ENCODE measurements around the gene KCNK7.
A peak's percentile ranks its signal among the peaks of the same experiment; 100 is the strongest.

Gene KCNK7

GRCh38 chr11:65611028-65611757 lies 15.6 kb upstream of the KCNK7 start:
- no peak for DNase-seq
- no peak for ATAC-seq

- ATAC-seq = no peak
- no peak for DNase-seq
Measured at GRCh38 chr11:65610404-65610803, 14.8 kb upstream of the KCNK7 start.

GRCh38 chr11:65609665-65610064 lies 14.1 kb upstream of the KCNK7 start:
- DNase-seq = no peak
- ATAC-seq = no peak

- ATAC-seq (no peak), DNase-seq (no peak)
Measured at GRCh38 chr11:65609229-65609628, 13.6 kb upstream of the KCNK7 start.

- ATAC-seq = no peak
Measured at GRCh38 chr11:65607614-65608426, 12.2 kb upstream of the KCNK7 start.

GRCh38 chr11:65606876-65607613 lies 11.4 kb upstream of the KCNK7 start:
- DNase-seq (peak; percentile 37), ATAC-seq (peak; percentile 40)

More at GRCh38 chr11:65607614-65608426, 12.2 kb upstream of the KCNK7 start:
- DNase-seq = no peak

GRCh38 chr11:65604258-65604657 lies 8.7 kb upstream of the KCNK7 start:
- ATAC-seq = no peak
- DNase-seq = no peak

- no peak for DNase-seq
- ATAC-seq = no peak
Measured at GRCh38 chr11:65599955-65600246, 4.3 kb upstream of the KCNK7 start.

- no peak for ATAC-seq
- no peak for DNase-seq
Measured at GRCh38 chr11:65599216-65599954, 3.8 kb upstream of the KCNK7 start.

GRCh38 chr11:65598258-65598699 lies 2.7 kb upstream of the KCNK7 start:
- no peak for ATAC-seq
- no peak for DNase-seq

- ATAC-seq = no peak
- no peak for DNase-seq
Measured at GRCh38 chr11:65596520-65596919, 920 bp upstream of the KCNK7 start.

GRCh38 chr11:65595131-65595530 lies 469 bp downstream of the KCNK7 start:
- DNase-seq (no peak), ATAC-seq (no peak)

GRCh38 chr11:65593518-65594414 lies 1.8 kb downstream of the KCNK7 start:
- no peak for ATAC-seq

GRCh38 chr11:65592858-65593517 lies 2.6 kb downstream of the KCNK7 start:
- DNase-seq (no peak), ATAC-seq (no peak)

More at GRCh38 chr11:65593518-65594414, 1.8 kb downstream of the KCNK7 start:
- peak; percentile 70 for DNase-seq

- no peak for DNase-seq
- ATAC-seq = no peak
Measured at GRCh38 chr11:65591939-65592857, 3.4 kb downstream of the KCNK7 start.

GRCh38 chr11:65590240-65590738 lies 5.3 kb downstream of the KCNK7 start:
- DNase-seq (no peak), ATAC-seq (no peak)

GRCh38 chr11:65589444-65590239 lies 6.0 kb downstream of the KCNK7 start:
- DNase-seq = peak; percentile 79
- peak; percentile 59 for ATAC-seq

Measured in stimulated activated naive CD8-positive, alpha-beta T cell treated with anti-CD3 and anti-CD28 coated beads, Interleukin-15, Interleukin-2, amounts not matched to agents 100 U/mL and 50 U/mL, for 24 hours (primary cell).